ENCODE data around the gene FBXO8. TPM values are rescaled to one million over a fixed set of nuclear protein-coding genes. Genes with fewer than 3 reads are reported as not detected.
"Not testable (repeated sequence)": the region's sequence is repeated elsewhere in the genome, so short reads cannot be mapped to it uniquely, and the experiment has no call there.

The FBXO8 gene
- total RNA-seq, 1 experiment from 2014 or later, result 5.8 TPM

- Histone ChIP-seq H3K4me3 (ENCODE audit: low read depth in 2 of 2, low read length in 2 of 2) (no peak overlapping the region), H3K27me3 (ENCODE audit: control insufficient read depth, insufficient read depth, low read length) (no peaks in the 10 kb centered on the region), H3K9me3 (ENCODE audit: control insufficient read depth, insufficient read depth, low read depth, low read length) (no peaks in the 10 kb centered on the region), H3K4me1 (ENCODE audit: control insufficient read depth, insufficient read depth, low read length) (no peaks in the 10 kb centered on the region), H3K27ac (ENCODE audit: low read length) (no peak overlapping the region), H3K36me3 (ENCODE audit: control insufficient read depth, insufficient read depth, low read length) (no peaks in the 10 kb centered on the region)
- CTCF ChIA-PET, result interaction anchor here (0.7 kb wide), 1 partner anchor 123 kb away, joined by 3 read pairs; no protein-coding TSS in a partner anchor
- in situ Hi-C loops (cut with HindIII; ENCODE audit: low pct_unique_long_range_greater_than_20kb, low sequenced_read_pairs) (no loop called here), intact Hi-C loops (cut with micrococcal nuclease; ENCODE audit: unreplicated experiment) (no loop called here)
- no TSS peak for BruUV-seq (replicated peaks)
- POLR2A ChIA-PET, result no interaction called here
- DNase-seq (ENCODE audit: low read depth, low spot score) (no peak), ATAC-seq (no peak)
- TF ChIP-seq TCF7L2 (IDR thresholded peaks at IDR 0.05; ENCODE audit: low read depth, low read length) (no peak), POLR2AphosphoS5 (IDR thresholded peaks at IDR 0.05; ENCODE audit: low read depth, low read length) (no peak), REST (IDR thresholded peaks at IDR 0.05; ENCODE audit: insufficient read depth in 1 of 2, low read depth in 2 of 2, low read length in 1 of 2) (no peak), SIN3A (IDR thresholded peaks at IDR 0.05; ENCODE audit: borderline replicate concordance, insufficient read depth, low read depth, low read length) (no peak)
Measured at GRCh38 chr4:174263445-174263736, 20.1 kb downstream of the FBXO8 start.

GRCh38 chr4:174262624-174263444, 20.6 kb downstream of the FBXO8 start:
- H3K27ac ChIP-seq (ENCODE audit: low read length), result no peak overlapping the region
- no peaks in the 10 kb centered on the region for H3K4me1 ChIP-seq (ENCODE audit: control insufficient read depth, insufficient read depth, low read length)
- no peak for TF ChIP-seq POLR2AphosphoS5 (IDR thresholded peaks at IDR 0.05; ENCODE audit: low read depth, low read length)
- TF ChIP-seq REST (IDR thresholded peaks at IDR 0.05; ENCODE audit: insufficient read depth in 1 of 2, low read depth in 2 of 2, low read length in 1 of 2), result no peak
- no peak for TF ChIP-seq SIN3A (IDR thresholded peaks at IDR 0.05; ENCODE audit: borderline replicate concordance, insufficient read depth, low read depth, low read length)
- TF ChIP-seq TCF7L2 (IDR thresholded peaks at IDR 0.05; ENCODE audit: low read depth, low read length), result no peak
- TF ChIP-seq, protein P1, sequence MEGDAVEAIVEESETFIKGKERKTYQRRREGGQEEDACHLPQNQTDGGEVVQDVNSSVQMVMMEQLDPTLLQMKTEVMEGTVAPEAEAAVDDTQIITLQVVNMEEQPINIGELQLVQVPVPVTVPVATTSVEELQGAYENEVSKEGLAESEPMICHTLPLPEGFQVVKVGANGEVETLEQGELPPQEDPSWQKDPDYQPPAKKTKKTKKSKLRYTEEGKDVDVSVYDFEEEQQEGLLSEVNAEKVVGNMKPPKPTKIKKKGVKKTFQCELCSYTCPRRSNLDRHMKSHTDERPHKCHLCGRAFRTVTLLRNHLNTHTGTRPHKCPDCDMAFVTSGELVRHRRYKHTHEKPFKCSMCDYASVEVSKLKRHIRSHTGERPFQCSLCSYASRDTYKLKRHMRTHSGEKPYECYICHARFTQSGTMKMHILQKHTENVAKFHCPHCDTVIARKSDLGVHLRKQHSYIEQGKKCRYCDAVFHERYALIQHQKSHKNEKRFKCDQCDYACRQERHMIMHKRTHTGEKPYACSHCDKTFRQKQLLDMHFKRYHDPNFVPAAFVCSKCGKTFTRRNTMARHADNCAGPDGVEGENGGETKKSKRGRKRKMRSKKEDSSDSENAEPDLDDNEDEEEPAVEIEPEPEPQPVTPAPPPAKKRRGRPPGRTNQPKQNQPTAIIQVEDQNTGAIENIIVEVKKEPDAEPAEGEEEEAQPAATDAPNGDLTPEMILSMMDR (IDR thresholded peaks at IDR 0.05), result no peak
- H3K27me3 ChIP-seq (ENCODE audit: control insufficient read depth, insufficient read depth, low read length), result no peaks in the 10 kb centered on the region
- ATAC-seq (no peak), DNase-seq (ENCODE audit: low read depth, low spot score) (no peak)
- CTCF ChIA-PET, result interaction anchor here (0.7 kb wide), 1 partner anchor 122 kb away, joined by 3 read pairs; no protein-coding TSS in a partner anchor
- in situ Hi-C loops (cut with HindIII; ENCODE audit: low pct_unique_long_range_greater_than_20kb, low sequenced_read_pairs) (no loop called here), intact Hi-C loops (cut with micrococcal nuclease; ENCODE audit: unreplicated experiment) (no loop called here)
- H3K36me3 ChIP-seq (ENCODE audit: control insufficient read depth, insufficient read depth, low read length), result no peaks in the 10 kb centered on the region
- POLR2A ChIA-PET, result no interaction called here
- H3K9me3 ChIP-seq (ENCODE audit: control insufficient read depth, insufficient read depth, low read depth, low read length), result no peaks in the 10 kb centered on the region
- no TSS peak for BruUV-seq (replicated peaks)
- H3K4me3 ChIP-seq (ENCODE audit: low read depth in 2 of 2, low read length in 2 of 2), result no peak overlapping the region

DNA sequence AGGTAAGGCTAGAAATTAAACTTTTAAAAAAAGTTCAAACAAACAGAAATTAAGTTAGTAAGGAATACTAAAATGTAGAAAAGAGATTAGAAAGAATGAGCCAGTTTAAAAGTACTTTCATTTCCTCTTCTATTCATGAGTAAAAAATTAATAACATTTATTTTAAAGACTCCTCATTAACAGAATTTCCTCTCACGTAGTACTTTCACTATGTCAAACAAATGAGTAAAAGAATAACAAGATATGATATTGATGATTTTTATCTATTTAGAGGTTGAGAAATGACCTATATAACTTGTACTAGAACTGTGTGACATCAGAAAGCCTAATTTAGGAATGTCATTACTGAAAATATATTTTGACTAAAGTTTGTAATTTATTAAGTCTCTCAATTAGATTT, 22.0 kb downstream of the FBXO8 start:
- H3K9me3 ChIP-seq (ENCODE audit: control insufficient read depth, insufficient read depth, low read depth, low read length); ATAC-seq; DNase-seq (ENCODE audit: low read depth, low spot score); H3K36me3 ChIP-seq (ENCODE audit: control insufficient read depth, insufficient read depth, low read length); H3K4me1 ChIP-seq (ENCODE audit: control insufficient read depth, insufficient read depth, low read length); H3K4me3 ChIP-seq (ENCODE audit: low read depth in 2 of 2, low read length in 2 of 2); H3K27me3 ChIP-seq (ENCODE audit: control insufficient read depth, insufficient read depth, low read length); in situ Hi-C loops (cut with HindIII; ENCODE audit: low pct_unique_long_range_greater_than_20kb, low sequenced_read_pairs); CTCF ChIA-PET; intact Hi-C loops (cut with micrococcal nuclease; ENCODE audit: unreplicated experiment); H3K27ac ChIP-seq (ENCODE audit: low read length); POLR2A ChIA-PET; BruUV-seq (replicated peaks): not testable (repeated sequence)
